GM23248 (cell line): ENCODE data around the gene PLCD3.

Source experiments
- EZH2 ChIP-seq: fragments of 200-600 bp; sonication (generic); IDR thresholded peaks from 2 replicates; pipeline ENCODE4 v1.6.1; 2018; ENCODE audit warnings: antibody characterized with exemption, mild to moderate bottlenecking; ENCODE audit not compliant: insufficient read depth, poor library complexity, severe bottlenecking
- EZH2phosphoT487 ChIP-seq: fragments of 200-600 bp; sonication (generic); IDR thresholded peaks from 2 replicates; pipeline ENCODE4 v1.6.1; 2018; ENCODE audit warnings: antibody characterized with exemption, moderate library complexity, mild to moderate bottlenecking, low read depth; ENCODE audit not compliant: insufficient read depth

GRCh38 chr17:45119964-45120363 lies 12.4 kb downstream of the PLCD3 start:
- TF ChIP-seq EZH2phosphoT487: no peak
- no peak for TF ChIP-seq EZH2
